PFSK-1 (cell line): Measurements from ENCODE around the gene GEN1. TPM values are rescaled to one million over a fixed set of nuclear protein-coding genes. Genes with fewer than 3 reads are reported as not detected.

Experiments used
- FOXP2 ChIP-seq: optimal IDR thresholded peaks from 2 replicates; pipeline ENCODE3; 2011; ENCODE audit warnings: borderline replicate concordance, control low read depth, inconsistent platforms; ENCODE audit not compliant: insufficient read depth; ENCODE audit errors: extremely low read length, extremely low read depth
- POLR2AphosphoS5 ChIP-seq: IDR thresholded peaks from 2 replicates; pipeline ENCODE4 v1.6.1; 2012; ENCODE audit warnings: low read depth, mild to moderate bottlenecking, control low read depth, low read length, moderate library complexity
- REST ChIP-seq, 2 experiments: IDR thresholded peaks; 2 replicates each; pipeline versions ENCODE4 v1.6.1 to v1.8.0; 2011 to 2012; ENCODE audit warnings: low read depth in 2 of 2, low read length in 2 of 2, control low read depth in 1 of 2, inconsistent platforms in 1 of 2, mild to moderate bottlenecking in 1 of 2, moderate library complexity in 1 of 2; ENCODE audit not compliant: insufficient read depth in 1 of 2
- SIN3A ChIP-seq: IDR thresholded peaks from 2 replicates; pipeline ENCODE4 v1.6.1; 2012; ENCODE audit warnings: mild to moderate bottlenecking, low read length, moderate library complexity, borderline replicate concordance; ENCODE audit not compliant: insufficient read depth
- TAF1 ChIP-seq: IDR thresholded peaks from 2 replicates; pipeline ENCODE4 v1.6.1; 2012; ENCODE audit warnings: low read length, control low read depth, borderline replicate concordance; ENCODE audit not compliant: insufficient read depth
- polyA plus RNA-seq: library from polyadenylated mRNA; unstranded; fragments of >200 nt; gene quantifications from one replicate; pipeline ENCODE4 v1.2.1, GENCODE V29; 2012; ENCODE audit warnings: low read depth, missing spikeins; ENCODE audit not compliant: insufficient read length

Gene GEN1
- 1.8 TPM for polyA plus RNA-seq

- TF ChIP-seq FOXP2: no peak
- peak; percentile 89 for TF ChIP-seq POLR2AphosphoS5
- peak in 1 of 2 experiments; percentile 35; a peak in 1 of 4 replicates for TF ChIP-seq REST (IDR thresholded peaks at IDR 0.05; ENCODE audit: insufficient read depth in 1 of 2, low read depth in 2 of 2, low read length in 2 of 2)
- TF ChIP-seq SIN3A: peak; percentile 87; the same call in 1 of the 2 replicates
- peak; percentile 83 for TF ChIP-seq TAF1
These were observed at the start of gene GEN1, which contains the start of gene SMC6 for GRCh38 chr2:17753803-17754663. Gene GEN1, plus strand, starts transcription at chr2:17754138. Its CDS starts 5,806 bp downstream, at chr2:17759944. Gene SMC6, minus strand, starts transcription at chr2:17753810. Its CDS starts 7,864 bp downstream, at chr2:17745946.

DNA sequence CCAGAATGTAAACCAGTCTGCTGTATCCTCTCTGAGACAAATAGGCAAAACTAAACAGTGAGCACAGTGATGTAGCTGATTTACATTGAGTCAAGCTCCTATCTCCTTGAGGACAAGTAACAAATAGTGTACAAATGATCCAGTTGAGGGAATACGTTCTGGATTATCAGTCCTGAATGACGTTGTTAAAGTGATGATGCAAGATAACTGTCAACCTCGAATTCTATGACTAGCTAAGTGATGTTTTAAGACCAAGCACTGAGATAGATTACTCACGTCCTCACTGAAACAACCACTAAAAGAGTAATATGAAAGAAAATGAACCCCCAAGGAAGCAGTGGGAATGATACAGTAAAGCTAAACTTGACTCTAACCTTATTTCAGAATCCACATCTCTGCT lies 47.1 kb upstream of the GEN1 start:
- no peak for TF ChIP-seq SIN3A
- no peak for TF ChIP-seq POLR2AphosphoS5
- no peak for TF ChIP-seq REST (IDR thresholded peaks at IDR 0.05; ENCODE audit: insufficient read depth in 1 of 2, low read depth in 2 of 2, low read length in 2 of 2)
- no peak for TF ChIP-seq TAF1
- no peak for TF ChIP-seq FOXP2

- TF ChIP-seq REST (IDR thresholded peaks at IDR 0.05; ENCODE audit: insufficient read depth in 1 of 2, low read depth in 2 of 2, low read length in 2 of 2): no peak
- TF ChIP-seq POLR2AphosphoS5: no peak
- no peak for TF ChIP-seq FOXP2
These were observed 45.4 kb upstream of the GEN1 start for GRCh38 chr2:17708501-17708900.

GRCh38 chr2:17709897-17710296 lies 44.0 kb upstream of the GEN1 start:
- no peak for TF ChIP-seq FOXP2
- TF ChIP-seq TAF1: no peak
- no peak for TF ChIP-seq SIN3A
- no peak for TF ChIP-seq REST (IDR thresholded peaks at IDR 0.05; ENCODE audit: insufficient read depth in 1 of 2, low read depth in 2 of 2, low read length in 2 of 2)
- TF ChIP-seq POLR2AphosphoS5: no peak
